Astrocyte (in vitro differentiated cells and primary cell): ENCODE data around the gene RASGEF1C.

Experiments used
- CTCF ChIP-seq: IDR thresholded peaks from 2 replicates; pipeline ENCODE4 v1.5.1; 2011; ENCODE audit warnings: low read depth, mild to moderate bottlenecking, inconsistent platforms, low read length, moderate library complexity; ENCODE audit not compliant: insufficient read depth
- EZH2 ChIP-seq: IDR thresholded peaks from 2 replicates; pipeline ENCODE4 v1.6.1; 2012; ENCODE audit warnings: mild to moderate bottlenecking, low read length, inconsistent platforms; ENCODE audit not compliant: insufficient read depth

- TF ChIP-seq CTCF, result no peak
- no peak for TF ChIP-seq EZH2
These were observed at the start of gene RASGEF1C for GRCh38 chr5:180209137-180209581.
